Uterine smooth muscle cell (primary cell): Measurements from ENCODE around the gene OR2T10. TPM values are rescaled to one million over a fixed set of nuclear protein-coding genes. Genes with fewer than 3 reads are reported as not detected.

Experiments used
- total RNA-seq: library from RNA; depleted of rRNA; stranded (reverse); fragments of >200 nt; gene quantifications from 2 replicates; pipeline ENCODE4 v1.2.3, GENCODE V29; 2014

OR2T10 gene
- total RNA-seq: not detected in 2 replicates

GRCh38 chr1:248597589-248597988 lies at the start of gene OR2T10:
TSS of gene OR2T10 (minus strand) at chr1:248597700. CDS start at chr1:248593768, 3,932 bp downstream.

GRCh38 chr1:248645178-248645577 lies 47.7 kb upstream of the OR2T10 start, which contains the start of gene OR2T35:
TSS of gene OR2T35 (minus strand) at chr1:248645278. CDS start at chr1:248639258, 6,020 bp downstream.

DNA sequence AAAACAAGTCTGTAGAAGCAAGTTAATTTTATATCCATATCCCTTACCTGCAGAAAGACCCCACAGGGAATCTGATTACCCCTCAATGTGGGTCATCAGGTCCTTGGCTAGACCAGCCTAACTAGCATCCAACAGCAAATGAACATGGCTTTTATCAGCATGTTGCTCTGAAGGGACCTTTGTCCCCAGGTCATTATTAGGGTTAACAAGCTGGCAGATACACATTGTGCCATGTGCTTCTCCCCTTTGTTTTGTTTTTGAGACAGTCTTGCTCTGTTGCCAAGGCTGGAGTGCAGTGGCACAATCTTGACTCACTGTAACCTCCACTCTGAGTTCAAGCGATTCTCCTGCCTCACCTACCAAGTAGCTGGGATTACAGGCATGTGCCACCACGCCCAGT lies 37.5 kb upstream of the OR2T10 start, which contains the start of gene OR2T11:
OR2T11 (minus strand) TSS at position 101 of the 400 bp plus-strand sequence. CDS start 7,963 bp downstream, outside the sequence.

GRCh38 chr1:248574657-248575056 lies 22.8 kb downstream of the OR2T10 start, which contains the start of gene OR2T34:
TSS of gene OR2T34 (minus strand) at chr1:248574757. CDS start at chr1:248574757, 0 bp downstream.

DNA sequence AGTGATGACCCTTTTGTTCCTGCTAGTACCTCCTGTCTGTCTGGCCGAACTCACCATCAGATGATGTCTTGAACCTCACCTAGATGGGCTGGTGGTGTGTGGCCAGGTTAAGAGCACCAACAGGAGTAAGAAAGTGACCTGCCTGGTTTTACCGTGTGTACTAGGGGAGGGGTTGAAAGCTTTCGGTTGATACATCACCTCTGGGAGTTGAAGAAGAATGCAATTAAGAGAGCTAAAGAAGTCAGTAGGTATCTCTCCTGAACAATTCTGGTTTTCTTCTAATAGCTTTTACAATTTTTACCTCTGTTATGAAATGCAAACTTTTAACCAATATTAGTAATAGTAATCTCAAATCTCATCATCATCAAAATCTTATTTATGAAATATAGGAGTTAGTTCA lies 34.8 kb downstream of the OR2T10 start, which contains the start of gene OR2T29:
OR2T29 (minus strand) TSS at position 101 of the 400 bp plus-strand sequence. CDS start 3,281 bp downstream, outside the sequence.

Other genes starting within 250 kb of the OR2T10 start
- not detected in 2 replicates for gene OR14C36, start 248.9 kb downstream of the OR2T10 start, total RNA-seq
- not detected in 2 replicates for gene OR2T4, start 236.0 kb downstream of the OR2T10 start, total RNA-seq
- gene OR2T6, start 222.0 kb downstream of the OR2T10 start, total RNA-seq: not detected in 2 replicates
- not detected in 2 replicates for gene OR2T1, start 194.7 kb downstream of the OR2T10 start, total RNA-seq
- not detected in 2 replicates for gene OR2T2, start 152.1 kb downstream of the OR2T10 start, total RNA-seq
- not detected in 2 replicates for gene OR2T3, start 124.3 kb downstream of the OR2T10 start, total RNA-seq
- not detected in 2 replicates for gene OR2T5, start 109.1 kb downstream of the OR2T10 start, total RNA-seq
- not detected in 2 replicates for gene OR2G6, start 89.6 kb downstream of the OR2T10 start, total RNA-seq
- not detected in 2 replicates for gene OR2T29, start 34.9 kb downstream of the OR2T10 start, total RNA-seq
- gene OR2T34, start 22.9 kb downstream of the OR2T10 start, total RNA-seq: not detected in 2 replicates
- gene OR2T11, start 37.4 kb upstream of the OR2T10 start, total RNA-seq: not detected in 2 replicates
- gene OR2T35, start 47.6 kb upstream of the OR2T10 start, total RNA-seq: not detected in 2 replicates
- gene OR2T27, start 57.8 kb upstream of the OR2T10 start, total RNA-seq: not detected in 2 replicates
- gene OR14I1, start 105.1 kb upstream of the OR2T10 start, total RNA-seq: not detected in 2 replicates
- not detected in 2 replicates for gene LYPD8, start 158.1 kb upstream of the OR2T10 start, total RNA-seq
- gene SH3BP5L, start 228.2 kb upstream of the OR2T10 start, total RNA-seq: 38.9 and 48.5 TPM in 2 replicates
- 15.9 and 18.6 TPM in 2 replicates for gene ZNF672, start 240.5 kb upstream of the OR2T10 start, total RNA-seq